Activated gamma-delta T cell (primary cell): Measurements from ENCODE around the gene CA5A.
"Not testable (repeated sequence)": the region's sequence is repeated elsewhere in the genome, so short reads cannot be mapped to it uniquely, and the experiment has no call there.

ENCODE experiments used
- DNase-seq: peaks from one replicate; lab custom pipeline; 2025; lab: John Stamatoyannopoulos, UW

CA5A gene

DNA sequence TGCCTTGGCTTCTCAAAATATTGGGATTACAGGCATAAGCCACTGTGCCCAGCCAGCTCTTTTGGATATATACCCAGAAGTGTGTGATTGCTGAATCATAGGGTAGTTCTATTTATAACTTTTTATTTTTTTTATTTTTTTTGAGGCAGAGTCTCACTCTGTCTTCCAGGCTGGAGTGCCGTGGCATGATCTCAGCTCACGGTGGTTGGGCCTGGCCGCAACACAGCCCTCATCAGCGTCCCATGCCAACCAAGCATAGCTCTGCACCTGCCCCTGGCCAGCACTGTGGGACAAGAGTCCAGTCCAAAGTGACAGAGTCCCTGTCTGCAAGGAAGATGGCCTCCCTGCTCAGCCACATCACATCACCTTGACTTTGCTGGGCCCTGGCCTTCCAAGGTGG is 42.3 kb downstream of the CA5A start:
- DNase-seq, result not testable (repeated sequence)

DNA sequence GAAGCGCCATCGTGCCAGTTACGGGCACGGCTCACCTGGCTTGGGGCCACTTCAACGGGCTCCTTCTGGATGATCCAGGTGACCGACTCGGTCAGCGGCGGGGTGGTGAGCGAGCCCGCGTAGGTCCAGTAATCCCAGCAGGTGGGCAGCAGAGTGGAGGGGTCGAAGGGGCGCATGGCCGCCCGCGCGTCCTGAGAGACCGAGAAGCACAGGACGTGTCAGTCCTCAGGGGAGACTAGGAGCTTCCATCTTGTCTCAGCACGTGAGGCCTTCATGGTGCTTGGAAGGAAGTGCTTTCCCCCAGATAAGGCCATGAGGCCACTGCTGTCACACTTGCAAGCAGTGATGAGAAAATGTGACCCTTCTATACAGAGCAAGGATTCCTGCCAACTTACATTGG is 44.6 kb downstream of the CA5A start:
- DNase-seq, result no peak

DNA sequence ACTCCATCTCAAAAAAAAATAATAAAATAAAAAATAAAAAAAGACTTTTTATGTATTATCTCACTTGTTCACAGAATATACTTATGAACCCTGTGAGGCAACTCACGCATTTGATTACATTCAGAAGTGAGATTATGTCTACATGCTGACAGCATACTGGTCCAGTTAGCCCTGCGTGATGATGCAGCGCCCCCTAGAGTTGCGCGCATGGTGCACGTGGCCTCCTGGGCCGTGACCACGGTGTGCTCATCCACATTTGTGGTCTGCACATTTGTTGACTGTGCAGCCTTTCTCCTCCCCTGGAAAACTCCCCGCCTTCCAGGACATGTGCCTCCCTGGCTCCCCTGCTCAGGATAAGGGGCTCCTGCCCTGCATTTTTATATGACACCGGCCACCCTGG is 46.6 kb downstream of the CA5A start:
- DNase-seq, result not testable (repeated sequence)

DNA sequence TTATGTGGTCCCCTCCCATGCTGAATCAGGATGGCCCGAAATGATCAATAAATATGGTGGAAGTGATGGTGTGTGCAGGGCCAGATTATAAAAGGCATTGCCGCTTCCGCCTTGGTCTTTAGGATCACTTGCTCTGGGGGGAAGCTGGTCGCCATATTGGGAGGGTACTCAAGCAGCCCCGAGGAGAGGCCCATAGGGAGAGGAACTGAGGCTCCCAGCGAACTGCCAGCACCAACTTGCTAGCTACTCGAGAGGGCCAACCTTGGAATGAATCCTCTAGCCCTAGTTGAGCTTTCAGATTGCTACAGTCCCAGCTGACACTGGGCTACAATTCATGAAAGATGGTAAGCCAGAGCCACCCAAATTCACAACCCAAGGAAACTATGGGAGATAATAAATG is 48.0 kb downstream of the CA5A start:
- not testable (repeated sequence) for DNase-seq

DNA sequence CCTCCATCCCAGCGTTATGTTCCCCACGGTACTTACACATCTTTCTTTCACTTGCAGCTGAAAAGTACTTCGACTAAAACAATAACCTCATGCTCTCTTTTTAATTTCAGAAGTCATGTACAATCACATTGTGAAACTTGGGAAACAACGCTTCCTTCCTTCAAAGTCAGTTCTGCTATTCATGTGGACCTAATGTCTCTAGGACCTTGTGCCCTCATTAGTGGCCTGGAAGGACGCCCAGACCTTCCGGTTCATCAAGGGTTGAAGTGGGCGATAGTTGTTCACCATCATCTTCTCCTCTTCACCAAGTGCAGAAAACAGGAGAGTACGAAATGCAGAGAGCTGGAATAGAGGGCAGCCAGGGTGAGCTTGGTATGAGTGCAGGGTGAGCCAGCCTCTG is 48.4 kb downstream of the CA5A start:
- not testable (repeated sequence) for DNase-seq

DNA sequence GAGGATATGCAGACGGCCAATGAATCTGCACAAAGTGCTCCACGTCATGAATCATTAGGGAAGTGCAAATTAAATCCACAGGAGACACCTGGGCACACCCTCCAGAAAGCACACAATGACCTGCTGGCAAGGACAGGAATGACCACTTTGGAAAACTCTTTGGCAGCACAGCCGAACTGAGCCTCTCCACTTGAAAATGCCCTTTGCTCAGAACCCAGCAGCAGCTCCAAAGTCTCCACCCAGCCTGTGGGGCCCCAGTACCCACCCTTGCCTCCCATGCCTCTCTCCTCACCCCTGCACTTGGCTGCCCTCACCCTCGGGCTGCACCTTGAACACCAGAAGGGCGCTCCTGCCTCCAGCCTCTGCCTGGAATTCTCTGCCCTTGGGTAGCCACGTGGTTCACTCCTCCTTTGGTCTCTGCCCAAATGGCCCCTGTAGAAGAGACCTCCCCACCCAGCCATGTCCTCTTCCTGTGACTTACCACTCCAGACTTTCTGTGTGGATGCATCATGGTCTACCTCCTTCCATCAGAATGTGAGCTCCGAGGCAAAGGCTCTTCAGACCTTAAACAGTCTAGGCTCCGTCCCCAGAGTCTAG is 50.9 kb downstream of the CA5A start:
- not testable (repeated sequence) for DNase-seq

DNA sequence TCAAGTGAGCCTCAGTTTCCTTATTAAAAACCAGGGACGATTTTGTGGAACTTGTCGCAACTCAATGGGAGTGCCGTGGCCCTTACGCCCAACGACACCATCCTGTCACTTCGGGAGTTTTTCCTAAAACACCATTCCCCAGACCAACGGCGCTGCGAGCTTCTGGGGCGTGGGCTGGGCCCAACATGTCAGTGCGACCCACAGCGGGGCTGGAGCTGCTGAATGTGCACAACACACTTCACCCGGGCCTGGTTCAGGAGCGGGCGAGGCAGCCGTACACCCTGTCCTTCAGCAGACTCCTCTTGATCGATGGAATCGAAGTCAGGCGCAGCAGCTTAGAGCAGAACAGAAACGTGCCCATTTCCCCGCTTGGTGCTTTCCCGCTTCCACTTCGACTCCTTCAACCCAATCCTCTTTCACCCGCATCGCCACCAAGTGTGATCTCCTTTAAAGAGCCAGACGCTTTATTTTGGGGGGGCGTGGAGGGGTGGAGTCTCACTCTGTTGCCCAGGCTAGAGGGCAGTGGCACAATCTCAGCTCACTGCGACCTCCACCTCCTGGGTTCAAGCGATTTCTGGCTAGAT is 53.8 kb downstream of the CA5A start:
- no peak for DNase-seq

DNA sequence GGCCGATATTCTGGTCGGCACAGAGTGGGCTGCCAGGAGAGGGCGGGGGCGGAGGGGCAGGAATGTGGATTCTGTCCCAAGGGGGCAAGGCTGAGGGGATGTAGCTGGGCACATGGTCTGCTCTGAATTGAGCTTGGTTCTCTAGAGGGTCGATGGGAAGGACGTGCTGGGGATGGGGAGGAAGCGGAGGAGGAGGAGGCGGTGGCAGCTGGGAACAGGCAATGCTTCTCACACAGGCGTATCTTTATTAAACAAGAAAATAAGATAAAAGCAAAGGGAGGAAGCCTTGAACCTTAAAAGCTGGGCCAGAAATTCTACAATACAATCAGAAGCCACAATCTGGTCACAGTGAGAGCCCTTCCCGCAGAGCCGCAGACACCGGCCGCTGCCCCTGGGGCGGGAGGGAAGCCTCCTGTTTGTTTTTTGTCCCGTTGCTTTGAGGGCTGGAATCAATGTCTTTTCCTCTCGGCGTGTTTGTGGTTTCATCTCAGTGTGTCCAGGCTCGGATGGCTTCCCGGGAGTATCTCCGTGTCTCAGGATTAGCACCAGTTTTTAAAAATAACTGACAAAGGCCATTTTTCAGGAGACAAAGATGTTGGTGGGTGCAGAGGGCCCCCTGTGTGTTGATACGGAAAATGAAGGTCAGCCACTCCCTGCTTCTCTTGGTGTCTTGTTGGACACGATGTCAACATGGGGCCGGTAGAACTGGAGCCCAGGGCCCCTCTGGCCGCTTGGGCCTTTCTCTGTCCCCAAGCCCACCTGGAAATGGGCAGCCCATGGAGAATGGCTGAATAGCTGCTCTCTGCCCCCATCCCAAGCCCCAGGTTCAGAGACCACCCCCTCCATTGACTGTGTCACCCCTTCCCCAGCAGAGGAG is 54.8 kb downstream of the CA5A start:
- no peak for DNase-seq

DNA sequence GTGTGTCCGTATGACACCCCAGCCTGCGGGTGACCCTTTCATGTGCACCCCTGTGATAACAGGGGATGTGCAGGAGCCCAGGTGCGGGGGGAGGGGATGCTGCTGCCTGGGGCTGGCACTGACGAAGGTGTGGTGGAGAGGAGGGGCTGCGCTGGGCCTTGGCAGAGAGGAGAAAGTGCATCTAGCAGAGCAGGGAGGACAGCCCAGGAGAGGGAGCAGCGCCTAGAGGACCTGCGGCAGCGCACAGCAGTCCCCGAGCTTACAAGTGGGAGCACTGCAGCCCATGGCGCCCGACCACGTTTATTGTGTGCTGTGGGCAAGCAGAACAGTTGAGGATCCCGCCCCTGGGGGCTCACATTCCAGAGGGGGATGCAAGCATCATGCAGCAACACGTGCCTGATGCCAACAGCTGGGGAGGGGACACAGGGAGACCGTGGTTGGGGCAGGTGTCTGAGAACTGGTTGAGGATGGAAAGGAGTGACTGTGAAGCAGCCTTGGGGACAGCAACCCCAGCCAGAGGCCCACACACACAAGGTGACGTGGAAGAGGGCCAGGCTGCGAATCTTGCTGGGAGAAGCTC is 56.1 kb downstream of the CA5A start:
- DNase-seq, result no peak

DNA sequence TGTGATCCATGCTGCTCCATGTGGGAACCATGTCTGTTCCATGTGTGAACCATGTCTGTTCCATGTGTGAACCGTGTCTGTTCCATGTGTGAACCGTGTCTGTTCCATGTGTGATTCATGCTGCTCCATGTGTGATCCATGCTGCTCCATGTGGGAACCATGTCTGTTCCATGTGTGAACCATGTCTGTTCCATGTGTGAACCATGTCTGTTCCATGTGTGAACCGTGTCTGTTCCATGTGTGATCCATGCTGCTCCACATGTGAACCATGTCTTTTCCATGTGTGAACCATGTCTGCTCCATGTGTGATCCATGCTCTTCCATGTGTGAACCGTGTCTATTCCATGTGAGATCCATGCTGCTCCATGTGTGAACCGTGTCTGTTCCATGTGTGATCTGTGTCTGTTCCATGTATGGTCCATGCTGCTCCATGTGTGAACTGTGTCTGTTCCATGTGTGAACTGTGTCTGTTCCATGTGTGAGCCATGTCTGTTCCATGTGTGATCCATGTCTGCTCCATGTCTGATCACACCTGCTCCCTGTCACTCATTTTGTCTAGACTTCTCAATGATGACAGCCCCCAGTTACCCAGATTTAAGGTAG is 56.8 kb downstream of the CA5A start:
- DNase-seq, result not testable (repeated sequence)

DNA sequence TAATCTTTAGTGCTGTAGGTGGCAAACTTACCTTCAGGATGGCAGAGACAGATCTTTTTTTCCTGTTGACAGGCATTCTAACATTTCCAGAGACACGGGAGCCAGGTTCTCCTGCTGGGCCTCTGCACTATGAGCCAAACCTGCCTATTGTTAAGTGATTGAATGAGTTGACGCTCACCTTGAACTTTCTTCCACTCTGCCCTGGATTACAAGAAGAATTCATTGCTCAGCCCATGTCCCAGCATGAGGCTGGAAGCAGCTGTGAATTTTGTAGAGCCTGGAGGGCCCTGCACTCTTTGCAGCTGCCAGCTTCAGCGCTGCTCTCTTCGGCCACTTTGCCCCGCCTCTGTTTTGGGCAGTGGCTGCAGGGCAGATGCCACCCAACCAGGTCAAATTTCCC is 57.6 kb downstream of the CA5A start:
- no peak for DNase-seq

DNA sequence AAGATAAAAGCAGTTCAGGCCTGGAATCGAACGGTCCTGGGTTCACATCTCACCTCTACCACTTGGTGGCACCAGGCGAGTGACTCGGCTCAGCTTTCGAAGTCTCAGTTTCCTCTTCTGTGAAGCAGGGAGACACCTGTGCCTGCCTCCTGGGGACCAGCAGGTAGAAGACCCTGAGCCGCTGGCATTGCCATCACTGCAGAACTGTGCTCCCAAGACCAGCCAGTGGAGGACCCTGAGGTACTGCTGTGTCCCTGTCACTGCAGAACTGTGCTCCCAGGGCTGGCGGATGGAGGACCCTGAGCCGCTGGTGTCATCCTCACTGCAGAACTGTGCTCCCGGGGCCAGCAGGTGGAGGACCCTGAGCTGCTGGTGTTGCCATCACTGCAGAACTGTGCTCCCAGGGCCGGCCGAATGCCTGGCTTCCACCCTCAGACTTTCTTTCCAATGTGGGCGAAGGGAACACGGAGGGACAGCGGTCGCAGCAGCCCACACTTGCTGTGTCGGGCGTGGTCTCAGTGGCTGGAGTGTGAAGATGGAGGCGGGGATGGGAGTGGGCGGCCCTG is 58.3 kb downstream of the CA5A start:
- DNase-seq, result no peak

DNA sequence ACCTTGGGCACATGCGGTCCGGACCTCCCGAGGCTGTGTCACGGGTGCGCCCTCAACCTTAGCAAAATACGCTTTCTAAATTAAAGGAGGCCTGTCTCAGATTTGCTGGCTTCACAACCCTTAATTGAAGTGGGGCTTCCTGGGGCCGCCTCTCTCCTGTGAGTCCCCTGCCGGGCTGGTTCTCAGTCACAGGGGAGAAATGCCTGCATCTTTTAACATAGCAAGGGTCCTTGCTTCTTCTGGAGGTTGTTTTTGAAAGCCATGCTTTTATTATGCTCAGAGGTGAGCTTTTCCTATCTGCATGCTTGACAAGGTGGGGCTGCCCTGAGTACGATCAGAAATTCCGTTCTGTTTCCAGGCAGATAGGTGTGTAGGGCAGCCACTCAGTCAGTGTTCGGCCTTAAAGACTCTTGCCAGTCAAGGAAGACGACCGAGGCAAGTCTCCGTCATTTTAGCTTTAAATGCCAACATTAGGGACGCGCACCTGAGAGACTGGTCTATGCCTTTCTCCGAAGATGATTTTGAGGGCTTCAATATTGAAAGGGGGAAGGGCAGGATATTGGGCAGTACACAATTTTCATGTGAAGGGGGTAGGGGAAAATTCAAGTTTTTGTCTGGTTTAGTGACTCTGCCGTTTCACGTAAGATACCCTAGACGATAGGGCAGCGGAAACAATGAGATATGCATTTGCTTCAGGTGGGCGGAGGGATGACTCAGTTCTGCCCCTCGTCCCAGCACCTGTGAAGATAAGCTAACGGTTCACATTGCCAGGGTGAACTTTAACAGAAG is 61.5 kb downstream of the CA5A start:
- no peak for DNase-seq

DNA sequence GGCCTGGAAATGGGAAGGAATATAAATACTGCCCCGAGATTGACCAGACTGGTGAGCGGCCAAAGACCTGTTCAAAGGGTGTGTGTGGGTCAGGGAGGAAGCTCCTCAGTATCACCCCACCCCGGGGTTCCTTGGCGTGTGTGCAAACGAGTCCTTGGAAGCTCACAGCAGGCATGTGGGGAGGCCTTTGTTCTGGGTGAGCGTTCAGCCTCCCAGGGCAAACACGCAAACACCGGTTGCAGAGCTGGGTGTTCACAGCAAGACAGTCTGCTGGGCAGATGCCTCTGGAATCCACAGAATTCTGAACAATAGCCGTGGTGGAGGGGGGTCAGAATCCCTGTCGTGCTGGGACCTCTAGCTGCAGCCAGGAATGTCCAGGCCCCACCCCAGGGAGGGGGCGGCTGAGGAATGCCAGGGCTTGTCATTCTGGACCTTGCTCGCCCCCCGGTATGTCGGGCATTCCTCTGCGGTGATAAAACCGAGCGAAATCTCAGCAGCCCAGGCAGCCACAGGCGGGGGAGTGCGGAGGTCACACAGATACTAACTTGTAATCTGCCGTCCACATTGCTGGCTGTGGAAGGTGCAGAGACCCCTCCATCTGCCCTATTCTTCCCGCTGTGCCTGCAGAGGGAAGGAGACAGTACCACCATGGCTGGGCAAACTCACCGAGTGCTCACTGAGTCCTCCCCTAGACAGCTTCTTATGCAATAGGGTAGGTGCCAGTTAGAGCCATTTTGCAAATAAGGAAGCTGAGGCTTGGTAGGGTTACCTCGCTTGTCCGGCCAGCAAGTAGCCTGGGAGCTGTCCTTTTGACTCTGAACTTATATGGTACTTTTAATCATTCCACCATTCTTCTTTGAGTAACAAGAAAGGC is 65.7 kb downstream of the CA5A start:
- DNase-seq, result not testable (repeated sequence)

DNA sequence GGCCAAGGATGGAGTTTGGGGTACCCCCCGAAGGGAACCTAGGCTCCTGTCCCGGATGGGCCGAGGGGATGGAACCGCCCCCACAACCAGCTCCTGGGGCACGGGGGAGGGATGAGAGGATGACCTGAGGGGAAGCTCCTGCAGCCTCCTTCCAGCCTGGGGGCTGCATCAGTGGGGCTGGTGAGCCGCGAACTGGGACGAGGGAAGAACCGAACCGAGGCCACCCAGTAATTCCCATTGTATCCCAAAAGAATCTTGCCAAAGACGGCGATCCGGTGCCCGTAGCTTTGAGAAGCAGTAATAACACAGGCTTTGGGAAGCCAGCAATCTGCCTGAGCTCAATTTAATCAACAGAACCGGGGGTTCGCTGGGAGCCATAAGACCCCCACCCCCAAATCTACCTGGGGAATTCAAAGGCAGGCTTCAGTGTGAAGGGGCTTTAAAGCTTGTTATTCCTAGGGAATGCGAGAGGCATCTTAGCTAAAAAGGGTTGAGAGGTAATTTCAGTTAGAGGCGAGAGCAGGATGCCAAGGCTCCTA is 66.4 kb downstream of the CA5A start:
- DNase-seq, result not testable (repeated sequence)

DNA sequence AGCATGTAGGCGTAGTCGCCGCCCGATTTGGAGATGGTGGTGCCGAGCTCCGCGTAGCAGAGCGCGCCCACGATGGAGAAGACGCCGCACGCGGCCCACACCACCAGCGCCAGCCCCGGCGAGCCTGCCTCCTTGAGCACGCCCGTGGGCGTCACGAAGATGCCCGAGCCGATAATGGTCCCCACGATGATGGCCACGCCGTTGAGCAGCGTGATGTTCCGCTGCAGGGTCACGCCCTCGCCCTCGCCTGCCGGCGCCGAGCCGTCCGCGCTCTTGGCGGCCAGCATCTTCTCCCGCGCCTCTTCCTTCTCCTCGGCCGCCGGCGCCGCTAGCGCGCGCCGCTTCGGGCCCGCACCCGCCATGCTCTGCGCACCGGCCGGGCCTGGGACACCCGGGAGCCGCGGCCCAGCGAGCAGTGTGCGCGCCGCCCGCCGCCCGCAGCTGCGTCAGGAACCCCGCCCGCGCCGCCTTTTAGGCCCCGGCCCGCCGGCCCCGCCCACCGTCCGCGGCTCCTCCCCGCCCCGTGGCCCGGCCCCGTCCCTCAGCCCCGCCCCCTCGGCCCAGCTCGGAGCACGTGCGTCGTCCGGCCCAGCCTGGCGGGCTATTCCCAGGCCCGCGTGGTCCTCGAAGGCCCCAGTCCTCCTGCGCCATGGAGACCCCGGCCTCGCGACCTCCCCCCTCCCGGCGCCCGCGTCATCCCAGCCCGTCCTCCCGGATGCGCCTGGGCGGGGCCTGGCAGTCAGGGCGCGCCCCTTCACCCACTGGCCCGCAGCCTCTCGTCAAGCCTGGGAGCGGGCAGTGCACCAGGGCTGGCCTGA is 67.1 kb downstream of the CA5A start, which contains the start of gene SLC7A5:
Gene SLC7A5, minus strand, starts transcription at position 447 of the 818 bp plus-strand sequence. Its CDS starts 85 bp downstream, at position 362.
- peak; percentile 84 for DNase-seq

DNA sequence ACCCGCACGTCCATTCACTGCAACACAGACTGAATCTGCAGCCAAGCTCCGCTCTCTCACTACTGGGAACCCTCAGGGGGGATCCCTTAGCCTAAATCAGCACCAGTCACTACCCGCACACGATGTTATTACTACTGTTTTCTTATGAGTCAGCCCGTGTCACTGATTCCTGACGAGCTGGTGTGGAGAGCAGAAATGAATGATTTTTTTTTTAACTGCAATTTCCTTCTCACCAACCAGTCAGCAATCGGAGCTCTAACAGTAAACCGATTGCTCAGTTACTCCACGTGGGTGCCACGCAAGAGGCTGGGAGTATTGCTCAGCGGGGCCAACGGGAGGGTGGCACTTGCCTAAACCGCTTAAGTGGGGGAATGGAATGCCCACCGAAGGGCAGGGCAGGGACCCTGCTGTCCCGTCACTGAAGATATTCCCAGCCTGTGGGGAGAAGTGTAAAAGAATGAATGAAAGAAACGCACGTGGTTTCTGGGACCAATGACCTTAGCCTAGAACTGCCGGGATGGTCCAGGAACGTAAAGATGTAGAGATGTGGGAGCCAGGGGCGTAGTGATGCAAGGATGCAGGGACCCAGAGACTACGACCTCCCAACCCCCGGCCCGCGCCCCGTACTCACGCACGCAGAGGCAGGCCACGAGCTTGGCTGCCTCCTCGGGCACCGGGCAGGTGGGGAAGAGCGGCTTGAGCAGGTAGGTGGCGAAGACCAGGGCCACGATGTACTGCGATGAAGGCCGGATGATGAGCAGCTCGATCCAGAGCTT is 67.9 kb downstream of the CA5A start:
- not testable (repeated sequence) for DNase-seq
